Activated T-cell treated with anti-CD3 and anti-CD28 coated beads, Interleukin-2, amount 50 U/mL, for 24 hours (primary cell): Measurements from ENCODE around the gene NPPC.

Experiments
- DNase-seq: peaks from one replicate; pipeline ENCODE4 v3.0.0-alpha.2; 2020
- H3K27ac Mint-ChIP-seq: 2 replicates; pipeline ENCODE4 v1.8.0; 2020; ENCODE audit warnings: mild to moderate bottlenecking, mixed read lengths
- H3K27me3 Mint-ChIP-seq: 2 replicates; pipeline ENCODE4 v1.8.0; 2020; ENCODE audit warnings: mixed read lengths
- H3K36me3 Mint-ChIP-seq: 2 replicates; pipeline ENCODE4 v1.8.0; 2020; ENCODE audit warnings: low read depth, mixed read lengths
- H3K4me1 Mint-ChIP-seq: 2 replicates; pipeline ENCODE4 v1.8.0; 2020; ENCODE audit warnings: low read depth, mixed read lengths
- H3K4me3 Mint-ChIP-seq: 2 replicates; pipeline ENCODE4 v1.8.0; 2020; ENCODE audit warnings: mild to moderate bottlenecking, moderate library complexity, mixed read lengths
- H3K9me3 Mint-ChIP-seq: 2 replicates; pipeline ENCODE4 v1.8.0; 2020; ENCODE audit warnings: mixed read lengths

Gene NPPC

DNA sequence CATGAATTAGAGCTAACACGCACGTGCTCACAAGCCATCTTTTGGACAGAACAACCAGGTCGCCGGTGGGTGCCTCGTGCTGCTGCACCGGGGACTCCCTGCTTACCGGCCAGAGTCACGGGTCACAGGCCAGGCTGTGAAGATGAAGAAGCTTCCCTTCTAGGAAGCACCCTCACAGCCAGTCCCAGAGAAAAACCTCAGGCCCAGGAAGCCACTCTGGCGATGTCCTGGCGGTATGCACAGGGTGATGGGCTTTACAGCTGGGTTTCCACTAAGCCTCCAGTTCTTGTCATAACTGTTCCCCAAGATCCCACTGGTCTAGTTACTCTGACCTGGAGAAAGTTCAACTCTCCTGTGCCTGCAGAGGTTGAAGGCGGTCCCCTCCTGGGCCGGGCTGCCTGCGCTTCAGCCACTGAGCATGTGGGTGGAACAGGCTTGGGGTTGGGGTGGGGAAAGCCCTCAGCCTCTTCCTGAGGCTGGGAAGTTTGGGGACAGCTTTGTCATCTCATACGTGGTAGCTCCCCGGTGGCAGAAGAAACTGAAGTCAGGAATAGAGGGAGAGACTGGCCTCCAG, 20.1 kb upstream of the NPPC start:
- Mint-ChIP-seq H3K27ac (no peak overlapping the region), H3K36me3 (no peaks in the 10 kb centered on the region), H3K4me3 (no peak overlapping the region), H3K27me3 (peaks cover 9% of the 10 kb centered on the region), H3K4me1 (no peaks in the 10 kb centered on the region), H3K9me3 (no peaks in the 10 kb centered on the region)
- no peak for DNase-seq

DNA sequence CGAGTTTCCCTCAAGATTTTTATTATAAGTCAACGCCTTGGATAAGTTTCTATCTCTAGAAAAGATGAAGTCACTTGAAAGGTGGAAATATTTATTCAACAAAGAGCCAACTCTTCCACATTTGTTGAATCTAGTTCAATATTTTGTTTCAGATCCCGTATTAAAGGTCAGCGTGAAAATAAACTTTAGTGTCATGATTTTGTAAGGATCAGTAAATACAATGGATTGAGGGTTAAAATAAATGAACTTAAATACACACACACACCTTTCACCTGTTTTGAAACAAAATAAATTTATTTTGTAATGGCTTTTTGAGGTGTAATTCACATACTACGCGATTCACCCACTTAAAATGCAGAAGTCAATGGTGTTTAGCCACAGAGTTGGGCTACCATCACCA, 16.0 kb upstream of the NPPC start:
- Mint-ChIP-seq H3K4me1 (no peaks in the 10 kb centered on the region), H3K27ac (no peak overlapping the region), H3K27me3 (peaks cover 4% of the 10 kb centered on the region), H3K4me3 (no peak overlapping the region), H3K9me3 (no peaks in the 10 kb centered on the region), H3K36me3 (no peaks in the 10 kb centered on the region)
- no peak for DNase-seq

DNA sequence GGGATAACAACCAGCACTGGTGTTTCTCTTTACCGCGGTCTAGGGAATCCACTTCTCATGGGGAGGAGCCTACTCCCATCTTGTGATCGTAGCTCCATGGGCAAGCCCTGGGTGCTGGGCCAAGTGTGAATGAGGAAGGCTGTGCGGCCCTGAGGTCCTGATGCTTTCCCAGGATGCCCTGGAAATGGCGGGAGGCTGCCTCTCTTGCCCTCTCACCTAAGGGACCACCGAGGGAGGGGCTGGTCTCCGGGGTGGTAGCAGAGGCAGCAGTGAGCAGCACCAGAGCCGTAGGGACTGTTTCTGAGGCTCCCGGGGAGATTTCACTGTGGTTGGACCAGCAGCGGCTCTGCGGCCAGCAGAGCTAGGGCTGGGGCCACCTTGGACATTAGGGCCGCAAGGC, 15.5 kb upstream of the NPPC start:
- DNase-seq = no peak
- H3K9me3 Mint-ChIP-seq = no peaks in the 10 kb centered on the region
- H3K27ac Mint-ChIP-seq = no peak overlapping the region
- H3K27me3 Mint-ChIP-seq = peaks cover 4% of the 10 kb centered on the region
- no peaks in the 10 kb centered on the region for H3K36me3 Mint-ChIP-seq
- no peak overlapping the region for H3K4me3 Mint-ChIP-seq
- peaks cover 1% of the 10 kb centered on the region for H3K4me1 Mint-ChIP-seq

DNA sequence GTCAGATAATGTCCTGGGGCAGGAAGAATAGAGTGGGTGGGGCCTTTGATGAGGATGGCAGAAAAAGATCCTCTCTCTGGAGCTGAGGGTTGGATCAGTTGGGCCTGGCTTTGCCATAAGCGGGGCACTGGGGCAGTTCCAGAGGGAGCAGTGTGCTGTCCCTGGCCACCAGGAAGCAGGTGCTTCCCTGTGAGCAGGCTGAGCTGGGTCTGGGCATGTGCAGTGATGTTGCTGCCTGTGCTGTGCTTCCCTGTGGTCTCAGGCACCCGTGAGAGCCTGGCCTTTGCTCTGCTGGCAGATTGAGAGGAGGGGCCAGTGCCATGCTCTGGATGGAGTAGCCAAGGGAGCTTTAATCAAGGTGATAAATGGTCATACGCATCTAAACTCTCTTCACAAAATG, 14.6 kb upstream of the NPPC start:
- H3K36me3 Mint-ChIP-seq = no peaks in the 10 kb centered on the region
- H3K27me3 Mint-ChIP-seq = peaks cover 4% of the 10 kb centered on the region
- H3K27ac Mint-ChIP-seq = no peak overlapping the region
- H3K9me3 Mint-ChIP-seq = no peaks in the 10 kb centered on the region
- H3K4me1 Mint-ChIP-seq = peaks cover 6% of the 10 kb centered on the region
- H3K4me3 Mint-ChIP-seq = no peak overlapping the region
- DNase-seq = no peak

DNA sequence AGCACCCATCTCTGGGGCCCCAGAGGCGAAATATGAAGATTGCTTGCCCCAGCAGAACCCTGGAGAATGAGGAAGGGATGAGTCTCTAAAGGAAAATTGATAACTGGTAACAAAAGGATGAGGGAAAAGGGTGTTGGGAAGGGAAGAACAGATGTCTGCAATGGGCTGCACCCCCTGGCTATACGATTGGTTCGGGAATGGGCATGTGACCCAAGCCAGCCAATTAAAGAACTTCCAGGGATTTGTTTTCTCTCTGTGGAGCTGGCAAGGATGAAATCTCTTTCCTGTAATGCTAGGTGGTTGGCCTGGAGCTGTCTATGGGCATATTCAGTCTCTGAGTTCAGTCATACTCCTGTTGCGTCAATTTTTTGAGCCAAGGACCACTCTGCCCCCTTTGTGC, 12.8 kb upstream of the NPPC start:
- no peaks in the 10 kb centered on the region for H3K9me3 Mint-ChIP-seq
- H3K27me3 Mint-ChIP-seq = peaks cover 4% of the 10 kb centered on the region
- peaks cover 6% of the 10 kb centered on the region for H3K4me1 Mint-ChIP-seq

DNA sequence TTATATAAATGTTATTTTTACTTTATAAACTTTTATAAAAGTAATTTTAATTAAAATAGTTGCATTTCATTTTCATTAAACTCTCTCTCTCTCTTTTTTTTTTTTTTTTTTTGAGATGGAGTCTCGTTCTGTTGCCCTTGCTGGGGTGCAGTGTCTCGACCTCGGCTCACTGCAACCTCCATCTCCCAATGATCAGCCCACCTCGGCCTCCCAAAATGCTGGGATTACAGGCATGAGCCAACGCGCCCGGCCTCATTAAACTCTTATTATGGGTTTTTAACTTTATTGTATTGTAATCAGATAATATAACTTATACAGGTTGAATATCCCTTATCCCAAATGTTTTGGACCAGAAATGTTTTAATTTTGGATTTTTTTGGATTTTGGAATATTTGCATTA, 10.9 kb upstream of the NPPC start:
- no peaks in the 10 kb centered on the region for H3K36me3 Mint-ChIP-seq
- no peak overlapping the region for H3K27ac Mint-ChIP-seq
- H3K27me3 Mint-ChIP-seq = peaks cover 4% of the 10 kb centered on the region

More for the DNA sequence above, 12.8 kb upstream of the NPPC start:
- no peaks in the 10 kb centered on the region for H3K36me3 Mint-ChIP-seq
- no peak overlapping the region for H3K4me3 Mint-ChIP-seq
- DNase-seq = no peak
- H3K27ac Mint-ChIP-seq = no peak overlapping the region

DNA sequence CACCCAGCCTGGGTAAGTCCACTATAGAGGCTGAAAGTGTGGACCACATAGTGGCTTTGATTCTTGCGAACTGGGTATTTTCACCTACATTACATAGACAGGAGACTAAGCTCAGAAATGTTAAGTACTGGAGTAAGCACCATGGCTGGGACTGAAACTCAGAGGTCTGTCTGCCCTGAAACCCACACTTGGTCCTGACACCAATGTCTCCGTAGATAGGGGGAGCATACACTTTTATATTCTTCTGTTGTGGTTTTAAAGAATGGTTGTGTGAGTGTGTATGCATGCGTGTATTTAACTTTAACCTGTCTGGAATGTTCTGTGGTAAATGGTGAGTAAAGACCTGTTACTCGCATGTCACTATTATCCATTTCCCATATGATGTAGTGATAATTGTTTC, 10.3 kb upstream of the NPPC start:
- Mint-ChIP-seq H3K4me1 (peaks cover 6% of the 10 kb centered on the region), H3K4me3 (no peak overlapping the region), H3K9me3 (no peaks in the 10 kb centered on the region), H3K27me3 (peaks cover 3% of the 10 kb centered on the region), H3K27ac (no peak overlapping the region), H3K36me3 (no peaks in the 10 kb centered on the region)
- no peak for DNase-seq

More for the DNA sequence above, 10.9 kb upstream of the NPPC start:
- Mint-ChIP-seq H3K4me3 (no peak overlapping the region), H3K4me1 (peaks cover 6% of the 10 kb centered on the region), H3K9me3 (no peaks in the 10 kb centered on the region)
- DNase-seq = no peak

DNA sequence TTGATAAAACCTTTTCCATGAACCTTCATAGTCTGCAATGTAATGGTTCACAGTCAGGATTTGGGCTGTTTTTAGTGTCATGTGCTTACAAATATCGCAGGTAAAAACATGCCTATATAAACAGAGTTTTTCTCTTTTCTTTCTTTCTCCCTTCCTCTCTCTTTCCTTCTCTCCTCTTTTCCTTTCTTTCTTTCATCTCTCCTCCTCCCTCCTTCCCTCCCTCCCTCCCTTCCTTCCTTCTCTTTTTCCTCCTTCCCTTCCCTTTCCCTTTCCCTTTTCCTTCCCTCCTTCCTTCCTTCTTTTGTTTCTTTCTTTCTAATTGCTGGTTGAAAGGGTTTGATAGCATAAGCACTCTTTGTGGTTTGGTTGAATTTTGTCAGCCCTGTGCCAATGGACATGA, 9.6 kb upstream of the NPPC start:
- no peak overlapping the region for H3K4me3 Mint-ChIP-seq
- H3K4me1 Mint-ChIP-seq = peaks cover 6% of the 10 kb centered on the region
- no peaks in the 10 kb centered on the region for H3K36me3 Mint-ChIP-seq
- H3K27ac Mint-ChIP-seq = no peak overlapping the region
- no peaks in the 10 kb centered on the region for H3K27me3 Mint-ChIP-seq
- no peaks in the 10 kb centered on the region for H3K9me3 Mint-ChIP-seq
- DNase-seq = no peak

DNA sequence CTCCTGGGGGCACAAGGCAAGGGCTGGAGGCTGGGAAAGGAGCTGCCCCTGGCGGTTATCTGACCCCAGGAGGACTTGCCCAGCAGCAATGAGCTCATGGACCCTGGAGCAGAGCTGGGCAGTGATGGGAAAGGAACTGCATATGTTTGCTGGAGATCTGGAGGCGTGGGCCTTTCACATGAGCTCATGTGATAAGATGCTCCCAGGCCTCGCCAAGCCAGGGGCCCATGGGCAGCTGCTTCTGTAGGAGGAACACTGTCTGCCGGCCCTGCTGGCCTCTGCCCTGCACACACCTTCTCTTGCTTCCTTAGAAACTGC, 9.0 kb upstream of the NPPC start:
- no peak for DNase-seq
- Mint-ChIP-seq H3K27me3 (no peaks in the 10 kb centered on the region), H3K27ac (no peak overlapping the region), H3K9me3 (no peaks in the 10 kb centered on the region), H3K36me3 (no peaks in the 10 kb centered on the region), H3K4me1 (peaks cover 6% of the 10 kb centered on the region), H3K4me3 (no peak overlapping the region)

DNA sequence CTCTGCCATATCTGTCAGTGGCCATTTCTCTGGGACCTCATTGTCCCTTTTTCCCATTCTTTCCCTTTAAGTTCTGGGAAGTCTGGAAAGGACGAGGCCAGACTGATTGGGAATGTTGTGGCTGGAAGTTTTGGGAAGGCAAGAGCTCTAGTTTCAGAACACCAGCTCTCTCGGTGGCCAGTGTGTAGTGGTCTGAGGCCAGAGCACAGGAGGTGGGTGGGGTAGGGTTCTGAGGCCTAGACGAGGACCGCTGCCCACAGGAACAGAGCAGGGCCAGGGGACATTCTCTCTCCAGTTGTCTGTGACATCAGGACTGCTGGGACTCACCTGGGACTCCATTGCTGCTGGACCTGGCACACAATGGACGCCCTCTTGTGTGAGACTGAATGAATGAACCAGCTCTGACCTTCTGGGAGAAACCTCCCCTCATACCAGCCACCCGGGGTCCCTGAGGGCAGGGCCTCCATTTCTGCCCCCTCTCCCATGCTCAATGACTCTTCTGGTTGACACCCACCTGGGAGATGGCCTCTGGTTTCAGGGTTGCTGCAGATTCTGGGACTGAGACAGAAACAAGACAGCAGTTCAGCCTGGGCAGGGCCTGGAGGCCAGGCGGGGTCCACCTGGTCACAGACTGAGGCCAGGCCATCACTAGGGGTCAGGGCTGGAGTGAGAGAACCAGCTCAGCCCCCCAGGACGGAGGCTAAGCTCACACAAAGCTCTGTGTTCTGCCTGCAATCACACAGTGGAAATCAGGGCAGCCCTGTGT, 8.4 kb upstream of the NPPC start:
- H3K4me3 Mint-ChIP-seq = no peak overlapping the region
- DNase-seq = no peak
- no peaks in the 10 kb centered on the region for H3K9me3 Mint-ChIP-seq
- peaks cover 3% of the 10 kb centered on the region for H3K27me3 Mint-ChIP-seq
- no peak overlapping the region for H3K27ac Mint-ChIP-seq
- H3K36me3 Mint-ChIP-seq = no peaks in the 10 kb centered on the region
- H3K4me1 Mint-ChIP-seq = peaks cover 6% of the 10 kb centered on the region

DNA sequence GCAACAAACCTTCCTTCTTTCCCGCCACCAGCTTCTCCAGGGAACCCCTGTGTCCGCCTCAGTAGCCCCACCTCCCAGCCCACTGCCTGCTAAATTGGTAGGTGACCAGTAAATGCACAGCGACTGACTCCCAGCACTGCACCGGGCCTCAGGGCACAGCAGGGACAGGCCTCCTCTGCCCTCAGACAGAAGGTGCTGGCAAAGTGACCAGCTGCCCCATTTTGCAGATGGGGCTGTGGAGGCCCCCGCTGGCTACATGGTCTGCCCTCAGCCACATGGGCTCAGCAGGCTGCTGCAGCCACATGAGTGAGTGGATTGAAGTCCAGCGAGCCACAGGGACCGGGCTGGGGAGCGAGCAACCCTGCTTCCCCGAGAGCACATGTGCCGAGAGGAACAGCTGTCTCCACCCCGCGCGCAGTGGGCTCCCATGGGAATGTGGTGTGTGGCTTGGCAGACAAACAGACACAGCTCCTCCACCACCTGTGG, 7.8 kb upstream of the NPPC start:
- H3K36me3 Mint-ChIP-seq = no peaks in the 10 kb centered on the region
- no peak overlapping the region for H3K27ac Mint-ChIP-seq
- peaks cover 6% of the 10 kb centered on the region for H3K4me1 Mint-ChIP-seq
- no peak overlapping the region for H3K4me3 Mint-ChIP-seq
- DNase-seq = no peak
- no peaks in the 10 kb centered on the region for H3K9me3 Mint-ChIP-seq
- peaks cover 10% of the 10 kb centered on the region for H3K27me3 Mint-ChIP-seq

DNA sequence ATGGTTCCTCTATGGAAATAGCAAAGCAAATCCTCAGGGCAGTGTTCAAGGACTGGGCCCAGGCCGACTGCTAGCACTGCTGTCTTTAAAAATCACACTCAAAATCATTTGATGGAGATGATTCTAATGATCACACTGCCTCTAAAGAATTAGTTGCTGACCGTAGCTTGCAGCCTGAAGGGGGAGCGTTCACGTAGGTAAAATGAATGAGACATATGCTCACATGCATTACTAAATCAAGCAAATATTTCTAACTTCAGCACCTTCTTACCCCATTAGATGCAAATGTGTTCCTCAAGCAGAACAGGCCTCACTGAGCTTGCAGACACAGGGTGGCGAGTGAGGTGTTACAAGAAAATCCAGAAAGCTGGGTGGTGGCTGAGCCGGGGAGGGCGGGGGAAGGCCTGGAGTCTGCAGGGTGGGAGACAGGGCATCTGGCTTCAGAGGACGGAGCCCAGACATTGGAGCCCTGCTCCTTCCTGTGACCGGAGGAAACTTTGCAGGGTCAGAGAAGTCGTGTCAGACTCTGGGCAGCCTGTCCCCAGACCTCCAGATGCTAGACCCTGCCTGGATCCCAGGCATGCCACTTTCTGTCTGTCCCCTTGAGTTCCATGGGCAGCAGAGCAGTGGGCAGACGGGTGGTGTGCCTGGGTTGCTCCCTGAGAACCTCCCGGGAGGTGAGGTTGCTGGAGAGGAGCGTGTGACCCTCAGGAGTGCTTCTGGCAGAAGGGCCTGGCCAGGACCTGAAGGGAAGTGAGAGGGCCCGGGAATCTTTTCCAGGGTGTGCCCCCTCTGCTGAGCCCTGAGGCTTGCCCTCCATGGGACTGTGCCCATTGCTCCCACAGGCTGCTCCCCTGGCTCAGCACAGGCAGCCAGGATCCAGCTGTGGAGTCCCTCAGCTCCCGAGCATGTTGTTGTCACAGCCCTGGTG, 7.1 kb upstream of the NPPC start:
- Mint-ChIP-seq H3K27me3 (peaks cover 17% of the 10 kb centered on the region), H3K9me3 (no peaks in the 10 kb centered on the region), H3K27ac (no peak overlapping the region), H3K4me1 (peaks cover 6% of the 10 kb centered on the region), H3K4me3 (no peak overlapping the region), H3K36me3 (no peaks in the 10 kb centered on the region)
- DNase-seq = no peak

DNA sequence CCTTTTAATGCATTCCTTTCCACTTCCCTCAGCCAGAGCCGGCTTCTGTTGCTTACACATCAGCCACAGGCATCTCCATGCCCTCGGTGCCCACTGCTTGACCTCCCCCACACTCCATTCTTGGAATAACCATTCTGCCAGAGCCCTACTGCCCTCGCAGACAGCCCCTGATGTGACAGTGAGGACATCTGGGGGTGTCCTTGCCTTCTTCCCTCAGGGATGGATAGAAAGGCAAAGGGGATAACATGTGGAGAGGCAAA, 6.4 kb upstream of the NPPC start:
- Mint-ChIP-seq H3K27me3 (peaks cover 22% of the 10 kb centered on the region), H3K9me3 (no peaks in the 10 kb centered on the region), H3K36me3 (no peaks in the 10 kb centered on the region), H3K27ac (no peak overlapping the region), H3K4me3 (no peak overlapping the region), H3K4me1 (peaks cover 6% of the 10 kb centered on the region)
- no peak for DNase-seq

DNA sequence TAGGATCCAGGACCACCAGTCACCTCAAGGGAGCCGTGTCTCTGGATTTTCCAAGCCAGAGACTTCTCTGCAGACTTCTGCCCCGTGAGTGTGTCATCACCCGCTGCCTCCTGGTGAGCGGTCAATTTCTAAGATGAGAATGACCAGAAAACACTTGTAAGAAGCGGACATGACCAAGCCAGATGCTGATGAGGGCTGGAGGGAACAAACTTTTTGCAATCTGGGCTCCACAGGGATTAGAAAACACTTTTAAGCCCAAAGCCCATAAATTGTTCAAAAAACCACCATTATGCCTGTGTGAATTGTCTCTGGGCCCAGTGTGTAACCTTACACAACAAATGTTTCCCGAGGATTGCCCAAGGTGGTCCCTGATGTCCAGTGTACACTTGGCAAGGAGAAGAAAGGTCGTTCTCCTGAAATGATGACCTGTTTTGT, 5.3 kb upstream of the NPPC start:
- H3K27ac Mint-ChIP-seq = no peak overlapping the region
- H3K4me1 Mint-ChIP-seq = peaks cover 12% of the 10 kb centered on the region
- H3K27me3 Mint-ChIP-seq = peaks cover 34% of the 10 kb centered on the region
- H3K36me3 Mint-ChIP-seq = no peaks in the 10 kb centered on the region
- no peak for DNase-seq
- no peaks in the 10 kb centered on the region for H3K9me3 Mint-ChIP-seq
- no peak overlapping the region for H3K4me3 Mint-ChIP-seq
